Measurements from ENCODE around the gene RNF183.

- no peak for TF ChIP-seq CTCF (IDR thresholded peaks at IDR 0.05)
- TF ChIP-seq POLR2A (IDR thresholded peaks at IDR 0.05), result no peak
Observed at GRCh38 chr9:113328045-113328782, 25.0 kb upstream of the RNF183 start.

Data from Peyer's patch (tissue), 4 donors.